ENCODE data around the gene TBC1D9.
"Not testable (repeated sequence)": the region's sequence is repeated elsewhere in the genome, so short reads cannot be mapped to it uniquely, and the experiment has no call there.

Gene TBC1D9

GRCh38 chr4:140756319-140757231, at the start of gene TBC1D9:
TSS of gene TBC1D9 (minus strand) at chr4:140756385. CDS start at chr4:140756045, 340 bp downstream.
- no peak for DNase-seq (ENCODE audit: low read depth)

GRCh38 chr4:140805293-140805692, 49.1 kb upstream of the TBC1D9 start:
- DNase-seq (ENCODE audit: low read depth): no peak

- no peak for DNase-seq (ENCODE audit: low read depth)
Observed at GRCh38 chr4:140802591-140802990, 46.4 kb upstream of the TBC1D9 start.

- DNase-seq (ENCODE audit: low read depth): no peak
Observed at GRCh38 chr4:140800666-140801065, 44.5 kb upstream of the TBC1D9 start.

- no peak for DNase-seq (ENCODE audit: low read depth)
Observed at GRCh38 chr4:140799686-140800225, 43.6 kb upstream of the TBC1D9 start.

GRCh38 chr4:140793291-140793690, 37.1 kb upstream of the TBC1D9 start:
- DNase-seq (ENCODE audit: low read depth): no peak

GRCh38 chr4:140790765-140791164, 34.6 kb upstream of the TBC1D9 start:
- DNase-seq (ENCODE audit: low read depth): no peak

- no peak for DNase-seq (ENCODE audit: low read depth)
Observed at GRCh38 chr4:140790171-140790570, 34.0 kb upstream of the TBC1D9 start.

GRCh38 chr4:140789759-140790158, 33.6 kb upstream of the TBC1D9 start:
- DNase-seq (ENCODE audit: low read depth): no peak

GRCh38 chr4:140782787-140783186, 26.6 kb upstream of the TBC1D9 start:
- not testable (repeated sequence) for DNase-seq (ENCODE audit: low read depth)

GRCh38 chr4:140781596-140781995, 25.4 kb upstream of the TBC1D9 start:
- DNase-seq (ENCODE audit: low read depth): no peak

- DNase-seq (ENCODE audit: low read depth): no peak
Observed at GRCh38 chr4:140777894-140778293, 21.7 kb upstream of the TBC1D9 start.

- no peak for DNase-seq (ENCODE audit: low read depth)
Observed at GRCh38 chr4:140777386-140777785, 21.2 kb upstream of the TBC1D9 start.

GRCh38 chr4:140776556-140776955, 20.4 kb upstream of the TBC1D9 start:
- DNase-seq (ENCODE audit: low read depth): no peak

- DNase-seq (ENCODE audit: low read depth): no peak
Observed at GRCh38 chr4:140774956-140775355, 18.8 kb upstream of the TBC1D9 start.

GRCh38 chr4:140774510-140774909, 18.3 kb upstream of the TBC1D9 start:
- DNase-seq (ENCODE audit: low read depth): no peak

GRCh38 chr4:140769209-140769608, 13.0 kb upstream of the TBC1D9 start:
- DNase-seq (ENCODE audit: low read depth): no peak

- DNase-seq (ENCODE audit: low read depth): no peak
Observed at GRCh38 chr4:140764785-140765392, 8.7 kb upstream of the TBC1D9 start.

- DNase-seq (ENCODE audit: low read depth): no peak
Observed at GRCh38 chr4:140762202-140762601, 6.0 kb upstream of the TBC1D9 start.

- no peak for DNase-seq (ENCODE audit: low read depth)
Observed at GRCh38 chr4:140757232-140757630, 1.0 kb upstream of the TBC1D9 start.

- DNase-seq (ENCODE audit: low read depth): no peak
Observed at GRCh38 chr4:140755774-140756318, 339 bp downstream of the TBC1D9 start.

GRCh38 chr4:140754918-140755773, 1.0 kb downstream of the TBC1D9 start:
- DNase-seq (ENCODE audit: low read depth): no peak
